Measurements from ENCODE around the gene DENND1A. TPM values are rescaled to one million over a fixed set of nuclear protein-coding genes. Genes with fewer than 3 reads are reported as not detected.

DENND1A gene
- total and polyA plus RNA-seq, 4 donors: 7.9 to 22.0 (median 13.9) TPM

- TF ChIP-seq JUND (IDR thresholded peaks at IDR 0.05): no peak
Observed at GRCh38 chr9:123348317-123348992, 581.5 kb downstream of the DENND1A start (continued).

- no peak overlapping the region for H3K4me3 ChIP-seq (ENCODE audit: low read depth in 1 of 3, low read length in 3 of 3)
- TF ChIP-seq ATF3 (IDR thresholded peaks at IDR 0.05) (no peak), FOXA1 (IDR thresholded peaks at IDR 0.05) (no peak), NR2F2 (IDR thresholded peaks at IDR 0.05) (no peak), FOXA2 (IDR thresholded peaks at IDR 0.05) (no peak), TAF1 (conservative IDR thresholded peaks at IDR 0.05) (no peak)
- no peak overlapping the region for H3K27ac ChIP-seq (ENCODE audit: low read depth in 1 of 2, low read length in 2 of 2)
- H3K9ac ChIP-seq (ENCODE audit: low read depth in 1 of 2, low read length in 2 of 2): no peak overlapping the region
- no peaks in the 10 kb centered on the region for H3K36me3 ChIP-seq (ENCODE audit: control insufficient read depth in 4 of 4, insufficient read depth in 3 of 4, low read depth in 1 of 4, low read length in 3 of 4)
- H3K4me1 ChIP-seq (ENCODE audit: control insufficient read depth in 4 of 4, insufficient read depth in 4 of 4, low read length in 3 of 4): peaks cover 0 to 10% (median 6%) of the 10 kb centered on the region in 4 donors
- H3K27me3 ChIP-seq (ENCODE audit: control insufficient read depth in 4 of 4, insufficient read depth in 4 of 4, low read length in 3 of 4): no peaks in the 10 kb centered on the region
- 85% methylated on average over 12 of the region's 12 CpGs for WGBS
- no peaks in the 10 kb centered on the region for H3K9me3 ChIP-seq (ENCODE audit: control insufficient read depth in 4 of 4, low read length in 3 of 4)
- no peak for DNase-seq (ENCODE audit: low spot score)
Observed at GRCh38 chr9:123347289-123348060, 582.5 kb downstream of the DENND1A start.

- Histone ChIP-seq H3K4me1 (ENCODE audit: control insufficient read depth in 4 of 4, insufficient read depth in 4 of 4, low read length in 3 of 4) (peaks cover 0 to 10% (median 6%) of the 10 kb centered on the region in 4 donors), H3K36me3 (ENCODE audit: control insufficient read depth in 4 of 4, insufficient read depth in 3 of 4, low read depth in 1 of 4, low read length in 3 of 4) (no peaks in the 10 kb centered on the region)
- DNase-seq (ENCODE audit: low spot score): no peak
Observed at GRCh38 chr9:123346826-123347225, 583.1 kb downstream of the DENND1A start.

More at GRCh38 chr9:123346826-123347225, 583.1 kb downstream of the DENND1A start:
- TF ChIP-seq MAX (IDR thresholded peaks at IDR 0.05): no peak
- no peak for TF ChIP-seq JUND (IDR thresholded peaks at IDR 0.05)
- no peak for TF ChIP-seq YY1 (IDR thresholded peaks at IDR 0.05)
- no peak for TF ChIP-seq RXRA (IDR thresholded peaks at IDR 0.05)
- no peak for TF ChIP-seq HNF4G (IDR thresholded peaks at IDR 0.05)
- no peak for TF ChIP-seq ATF3 (IDR thresholded peaks at IDR 0.05)
- TF ChIP-seq ZBTB33 (IDR thresholded peaks at IDR 0.05): no peak
- TF ChIP-seq NR2F2 (IDR thresholded peaks at IDR 0.05): no peak
- no peak for TF ChIP-seq FOXA1 (IDR thresholded peaks at IDR 0.05)
- TF ChIP-seq EGR1 (IDR thresholded peaks at IDR 0.05; ENCODE audit: low read depth in 2 of 2): no peak
- no peak for TF ChIP-seq TAF1 (conservative IDR thresholded peaks at IDR 0.05)
- TF ChIP-seq FOXA2 (IDR thresholded peaks at IDR 0.05): no peak
- TF ChIP-seq HNF4A (conservative IDR thresholded peaks at IDR 0.05): no peak
- no peak for TF ChIP-seq REST (IDR thresholded peaks at IDR 0.05)
- TF ChIP-seq SP1 (IDR thresholded peaks at IDR 0.05): no peak
- no peak for TF ChIP-seq GABPA (IDR thresholded peaks at IDR 0.05 in 1 of 2, conservative IDR thresholded peaks at IDR 0.05 in 1 of 2)
- TF ChIP-seq CTCF (IDR thresholded peaks at IDR 0.05; ENCODE audit: low read depth, low read length, missing input control): no peak
- TF ChIP-seq RAD21 (IDR thresholded peaks at IDR 0.05): no peak
- no peak overlapping the region for H3K9ac ChIP-seq (ENCODE audit: low read depth in 1 of 2, low read length in 2 of 2)
- no peaks in the 10 kb centered on the region for H3K27me3 ChIP-seq (ENCODE audit: control insufficient read depth in 4 of 4, insufficient read depth in 4 of 4, low read length in 3 of 4)
- WGBS: 99% methylated on average over 3 of the region's 3 CpGs
- H3K27ac ChIP-seq (ENCODE audit: low read depth in 1 of 2, low read length in 2 of 2): no peak overlapping the region
- no peak overlapping the region for H3K4me3 ChIP-seq (ENCODE audit: low read depth in 1 of 3, low read length in 3 of 3)
- no peaks in the 10 kb centered on the region for H3K9me3 ChIP-seq (ENCODE audit: control insufficient read depth in 4 of 4, low read length in 3 of 4)
